Cerebellar cortex (tissue), 1 donor: ENCODE results near the gene CANT1.
"Not testable (repeated sequence)": the region's sequence is repeated elsewhere in the genome, so short reads cannot be mapped to it uniquely, and the experiment has no call there.

Experiments used
- DNase-seq: peaks from one replicate; pipeline ENCODE4 v3.0.0-alpha.2; 2015; ENCODE audit warnings: low spot score

Gene CANT1

DNA sequence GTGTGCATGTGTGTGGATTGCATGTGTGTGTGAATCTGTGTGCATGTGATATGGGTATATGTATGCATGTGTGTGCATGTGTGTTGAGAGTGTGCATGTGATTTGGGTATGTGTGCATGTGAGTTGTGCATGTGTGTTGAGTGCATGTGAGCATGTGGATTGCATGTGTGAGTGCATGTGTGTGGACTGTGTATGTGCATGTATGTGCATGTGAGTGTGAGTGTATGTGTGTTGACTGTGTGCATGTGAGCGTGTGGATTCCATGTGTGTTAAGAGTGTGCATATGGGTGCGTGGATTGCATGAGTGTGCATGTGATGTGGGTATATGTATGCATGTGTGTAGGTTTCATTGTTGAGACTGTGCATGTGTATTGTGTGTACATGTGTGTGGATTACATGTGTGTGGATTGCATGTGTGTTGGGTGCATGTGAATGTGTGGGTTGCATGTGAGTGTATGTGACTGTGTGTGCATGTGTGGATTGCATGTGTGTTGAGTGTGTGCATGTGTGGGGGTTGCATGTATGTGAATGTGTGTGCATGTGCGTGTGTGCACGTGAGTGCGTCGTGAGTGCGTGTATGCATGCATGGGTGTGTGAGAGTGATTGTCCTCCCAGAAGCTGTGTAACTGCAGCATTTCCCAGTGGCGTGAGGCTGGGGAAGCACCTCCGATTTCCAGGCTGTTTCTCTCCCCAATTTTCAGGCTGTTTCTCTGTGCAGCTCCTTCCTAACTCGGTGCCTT is 33.8 kb upstream of the CANT1 start:
- DNase-seq: no peak

GRCh38 chr17:79042421-79043190 is 33.0 kb upstream of the CANT1 start:
- peak; percentile 62 for DNase-seq

DNA sequence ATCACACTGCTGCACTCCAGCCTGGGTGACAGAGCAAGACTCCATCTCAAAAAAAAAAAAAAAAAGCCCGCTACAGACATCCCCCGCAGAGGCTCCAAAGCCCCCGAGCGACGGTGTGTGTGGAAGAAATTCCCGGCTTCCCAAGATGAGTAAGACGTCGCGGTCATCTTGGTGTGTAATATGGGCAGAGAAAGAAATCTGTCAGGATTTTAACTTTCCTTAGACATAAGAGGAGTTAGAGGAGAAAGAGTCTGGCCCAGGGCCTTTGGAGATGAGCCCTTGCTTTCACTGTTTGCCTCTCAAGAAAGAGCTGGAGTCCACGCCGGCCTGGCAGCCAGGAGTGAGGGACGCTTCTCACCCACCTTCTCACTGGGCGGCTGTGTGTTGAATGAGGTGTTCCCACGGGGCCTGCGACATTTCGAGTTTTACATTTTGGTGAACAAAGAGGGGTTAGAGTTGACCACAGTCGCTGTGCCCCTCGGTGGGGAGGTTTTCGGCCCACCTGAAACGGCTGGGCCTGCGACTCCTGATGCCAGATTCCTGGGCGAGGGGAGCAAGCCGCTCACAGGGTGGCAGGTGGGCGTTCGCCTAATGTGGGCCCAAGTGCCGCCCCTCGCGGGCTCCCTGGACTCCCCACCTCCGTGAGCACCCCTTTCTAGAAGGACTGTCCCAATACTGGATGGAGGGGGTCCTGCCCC is 32.3 kb upstream of the CANT1 start:
- DNase-seq: no peak

- DNase-seq: no peak
Observed at GRCh38 chr17:79041041-79041570, 31.5 kb upstream of the CANT1 start.

GRCh38 chr17:79039886-79040285 is 30.3 kb upstream of the CANT1 start:
- no peak for DNase-seq

- DNase-seq: no peak
Observed at GRCh38 chr17:79039171-79039570, 29.6 kb upstream of the CANT1 start.

DNA sequence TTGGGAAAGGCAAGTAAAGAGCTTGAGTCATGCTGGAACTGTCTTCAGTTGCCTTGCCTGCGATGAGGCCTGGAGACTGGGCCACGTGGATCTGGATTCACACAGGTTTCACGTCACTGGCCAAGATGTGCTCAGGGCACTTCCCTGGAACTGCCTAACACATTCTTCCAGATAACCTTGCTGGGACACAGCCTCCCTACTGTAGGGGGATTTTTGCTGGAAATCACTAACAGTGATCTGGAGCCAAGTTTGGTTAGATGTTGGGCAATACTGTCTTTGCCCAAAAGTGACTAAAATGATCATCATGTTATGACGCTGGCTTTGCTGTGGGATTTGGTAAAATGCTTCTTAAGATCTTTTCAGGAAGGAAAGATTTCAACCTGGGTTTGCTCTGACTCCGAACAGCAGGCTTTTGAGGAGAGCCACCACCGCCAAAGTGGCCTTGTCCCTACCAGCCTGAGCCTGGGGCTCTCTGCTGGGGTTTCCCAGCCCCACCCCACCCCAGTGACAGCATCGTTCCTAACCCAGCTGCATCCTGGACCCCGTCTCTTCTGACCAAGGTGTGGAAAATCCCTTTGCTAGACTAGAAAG is 29.1 kb upstream of the CANT1 start:
- no peak for DNase-seq

DNA sequence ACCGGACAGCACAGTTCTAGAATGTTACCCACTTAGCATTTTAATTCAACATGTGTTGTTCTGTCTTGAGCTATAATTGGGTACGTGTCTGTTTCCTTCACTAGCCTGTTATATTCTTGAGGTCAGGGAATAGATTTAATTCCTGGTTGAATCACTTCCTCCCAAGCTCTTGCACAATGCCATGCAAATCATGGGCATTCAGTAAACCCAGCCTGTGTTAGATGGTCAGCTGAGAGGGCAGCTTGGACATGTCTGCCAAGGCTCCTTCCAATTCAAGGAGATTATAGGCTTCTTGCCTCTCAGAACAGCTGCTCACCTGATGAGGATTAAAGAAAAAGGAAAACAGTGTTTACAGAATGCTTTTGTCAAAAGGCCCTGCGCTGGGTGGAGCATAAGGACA is 27.0 kb upstream of the CANT1 start:
- DNase-seq: no peak

GRCh38 chr17:79036181-79036580 is 26.6 kb upstream of the CANT1 start:
- no peak for DNase-seq

DNA sequence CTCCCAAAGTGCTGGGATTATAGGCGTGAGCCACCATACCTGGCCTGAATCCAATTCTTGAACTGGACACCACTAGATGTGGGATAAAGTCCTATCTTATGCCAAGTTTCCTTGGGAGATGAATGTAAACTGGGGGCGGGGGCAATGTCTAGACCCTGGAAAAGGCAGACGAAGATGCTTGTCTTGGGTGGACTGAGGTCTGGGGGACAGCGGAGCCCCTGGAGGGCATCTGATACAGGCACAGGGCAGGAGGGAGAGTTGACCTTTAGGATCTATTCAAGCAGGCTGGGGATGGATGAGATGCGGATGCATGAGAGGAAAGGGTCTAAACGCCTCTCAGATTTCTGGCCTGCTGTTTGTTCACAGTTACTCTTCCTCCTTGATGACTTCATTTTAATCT is 26.1 kb upstream of the CANT1 start:
- no peak for DNase-seq

- no peak for DNase-seq
Observed at GRCh38 chr17:79034931-79035485, 25.4 kb upstream of the CANT1 start.

DNA sequence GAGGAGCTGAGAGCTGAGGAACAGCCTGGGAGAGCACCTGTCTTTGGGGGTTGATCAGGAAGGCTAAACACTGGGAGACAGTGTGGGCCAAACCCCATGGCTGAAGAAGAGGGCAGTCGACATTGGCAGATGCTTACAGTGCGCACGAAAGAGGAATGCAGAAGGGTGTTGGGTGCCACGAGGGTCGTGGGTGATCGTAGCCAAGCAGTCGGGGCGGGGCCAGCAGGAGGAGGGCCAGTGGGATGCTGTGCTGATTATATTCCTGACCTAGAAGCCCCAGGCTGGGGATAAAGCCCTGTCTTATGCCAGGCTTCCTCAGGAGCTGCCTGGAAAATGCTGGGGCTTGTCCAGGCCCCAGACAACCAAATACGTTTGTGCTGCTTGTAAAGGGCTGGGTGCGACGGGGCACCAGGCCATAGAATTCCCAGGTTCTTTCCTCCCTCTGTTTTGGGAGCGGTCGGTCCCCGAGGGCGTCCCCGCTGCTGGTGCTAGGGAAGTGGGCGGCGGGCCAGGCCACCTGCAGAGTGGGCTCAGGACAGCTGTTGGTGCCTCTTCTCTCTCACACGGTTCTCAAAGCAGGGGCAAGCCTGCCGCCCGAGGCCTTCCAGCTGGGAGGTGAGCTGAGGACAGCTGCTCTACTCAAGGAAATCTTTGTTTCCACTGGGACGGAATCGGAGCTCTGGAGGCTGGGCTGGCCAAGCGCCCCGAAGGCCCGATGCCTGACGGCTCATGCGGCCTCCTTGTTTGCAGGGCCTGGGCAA is 24.4 kb upstream of the CANT1 start:
- no peak for DNase-seq

- no peak for DNase-seq
Observed at GRCh38 chr17:79033046-79033616, 23.6 kb upstream of the CANT1 start.

DNA sequence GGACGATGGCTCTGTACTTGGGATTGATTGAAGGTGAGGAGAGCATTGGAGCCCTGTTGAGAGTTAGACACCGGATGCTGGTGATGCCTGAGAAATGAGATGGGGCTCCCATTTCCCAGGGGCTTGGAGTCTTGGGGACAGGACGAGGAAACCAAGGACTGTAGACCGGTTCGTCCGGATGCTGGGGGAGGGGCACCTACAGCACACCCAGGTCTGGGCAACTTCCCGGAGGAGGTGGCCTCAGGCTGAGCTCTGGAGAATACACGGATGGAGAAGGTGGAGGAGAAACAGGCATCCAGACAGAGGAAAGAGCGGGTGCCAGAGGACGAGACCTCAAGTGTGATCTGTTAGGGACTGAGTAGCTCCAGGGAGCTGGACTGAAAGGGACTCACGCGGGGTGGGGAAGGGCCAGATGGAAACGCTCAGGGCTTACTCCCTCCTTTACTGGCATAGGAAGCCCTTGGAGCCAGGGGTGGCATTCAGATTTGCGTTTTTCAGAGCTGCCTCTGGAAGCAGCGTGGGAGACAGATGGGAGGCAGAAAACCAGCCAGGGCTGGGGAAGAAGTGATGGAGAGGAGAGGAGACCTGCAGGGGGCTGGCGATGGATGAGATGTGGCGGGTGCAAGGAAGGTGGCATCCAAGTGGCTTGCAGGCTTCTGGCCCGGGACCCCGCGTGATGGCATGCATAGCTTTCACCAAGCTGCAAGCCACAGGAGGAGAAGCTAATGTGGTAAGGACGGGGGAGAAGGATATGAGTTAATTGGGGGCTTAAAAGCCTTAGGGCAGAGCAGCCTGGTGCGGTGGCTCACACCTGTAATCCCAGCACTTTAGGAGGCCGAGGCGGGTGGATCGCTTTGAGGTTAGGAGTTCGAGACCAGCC is 22.7 kb upstream of the CANT1 start:
- DNase-seq: no peak

DNA sequence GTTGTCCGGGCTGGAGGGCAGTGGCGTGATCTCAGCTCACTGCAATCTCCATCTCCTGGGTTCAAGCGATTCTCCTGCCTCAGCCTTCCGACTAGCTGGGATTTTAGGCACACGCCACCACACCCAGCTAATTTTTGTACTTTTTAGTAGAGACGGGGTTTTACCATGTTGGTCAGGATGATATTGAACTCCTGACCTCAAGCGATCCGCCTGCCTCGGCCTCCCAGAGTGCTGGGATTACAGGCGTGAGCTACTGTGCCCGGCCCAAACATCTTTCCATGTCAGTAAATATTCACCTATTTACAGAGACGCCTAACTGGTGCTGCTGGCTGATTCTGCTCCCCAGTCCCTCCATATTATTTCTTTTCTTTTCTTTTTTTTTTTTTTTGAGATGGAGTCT is 21.1 kb upstream of the CANT1 start:
- not testable (repeated sequence) for DNase-seq

DNA sequence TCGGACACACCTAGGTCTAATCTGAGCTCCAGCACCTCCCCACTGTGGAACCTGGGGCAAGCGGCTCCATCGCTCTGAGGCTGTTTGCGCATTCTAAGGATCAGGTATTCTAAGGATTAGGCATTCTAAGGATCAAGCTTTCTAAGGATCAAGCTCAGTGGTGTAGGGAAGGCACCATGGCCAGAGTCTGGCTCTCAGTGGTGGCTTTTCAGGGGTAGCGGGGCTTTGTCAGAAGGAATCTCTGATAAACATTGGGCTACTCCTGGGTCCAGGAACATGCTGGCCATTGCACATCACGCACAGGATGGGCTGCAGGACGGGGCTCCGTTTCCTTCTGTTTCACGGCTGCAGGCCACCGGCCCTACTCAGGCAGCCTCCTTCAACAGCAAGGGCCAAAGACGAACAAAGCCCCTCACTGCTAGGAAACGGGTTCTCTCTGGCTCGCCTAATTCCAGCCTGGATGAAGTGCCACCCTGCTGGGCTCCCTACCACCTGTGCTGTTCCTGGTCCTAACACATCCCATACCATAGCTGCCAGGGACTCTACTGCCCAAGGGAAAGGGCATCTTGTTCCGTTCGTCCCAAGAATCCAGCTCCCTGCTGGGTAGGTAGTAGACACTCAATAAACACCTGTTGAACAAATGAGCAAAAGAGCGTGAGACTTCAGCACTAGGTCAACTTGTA is 19.9 kb upstream of the CANT1 start:
- no peak for DNase-seq

GRCh38 chr17:79028496-79029326 is 19.1 kb upstream of the CANT1 start:
- no peak for DNase-seq

DNA sequence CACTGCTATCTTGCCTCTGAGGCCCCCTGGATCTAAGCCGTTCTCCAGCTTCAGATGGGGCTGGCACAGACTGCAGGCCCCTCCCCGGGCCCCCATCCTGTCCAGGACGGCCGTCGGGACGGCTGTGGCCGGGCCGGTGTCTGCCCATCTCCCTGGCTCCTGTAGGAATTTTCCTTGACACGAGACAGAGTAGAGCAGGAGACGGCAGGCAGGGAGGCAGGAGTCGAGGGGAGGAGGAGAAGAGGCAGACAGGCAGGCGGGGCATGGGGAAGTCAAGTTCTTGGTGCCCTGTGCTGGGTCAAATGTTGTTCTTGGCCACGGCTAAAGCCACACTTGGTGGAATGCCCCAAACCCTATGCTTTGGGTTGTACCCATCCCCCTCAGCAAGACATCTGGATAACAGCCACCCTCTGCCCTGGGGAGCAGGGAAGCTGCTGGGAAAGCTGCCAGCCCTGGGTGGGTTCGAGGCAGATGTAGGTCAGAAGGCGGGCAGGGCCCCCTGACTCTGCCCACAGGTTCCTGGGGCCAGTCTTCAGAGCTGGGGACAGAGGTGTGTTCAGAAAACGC is 18.4 kb upstream of the CANT1 start:
- DNase-seq: no peak
